NCI-H524 treated with DMSO at 0.1 percent for 48 hours (cell line): ENCODE measurements around the gene MADD.
A peak's percentile ranks its signal among the peaks of the same experiment; 100 is the strongest.
"Not testable (repeated sequence)": the region's sequence is repeated elsewhere in the genome, so short reads cannot be mapped to it uniquely, and the experiment has no call there.

Source experiments
- DNase-seq: peaks from one replicate; lab custom pipeline; 2025; lab: John Stamatoyannopoulos, UW

Gene MADD

GRCh38 chr11:47274495-47275235, 4.7 kb downstream of the MADD start:
- DNase-seq = no peak

GRCh38 chr11:47276923-47277322, 7.0 kb downstream of the MADD start:
- no peak for DNase-seq

- DNase-seq = no peak
Observed at GRCh38 chr11:47278058-47278457, 8.1 kb downstream of the MADD start.

- DNase-seq = no peak
Observed at GRCh38 chr11:47278769-47279168, 8.8 kb downstream of the MADD start.

- DNase-seq = no peak
Observed at GRCh38 chr11:47280099-47280498, 10.2 kb downstream of the MADD start.

- no peak for DNase-seq
Observed at GRCh38 chr11:47280860-47281259, 10.9 kb downstream of the MADD start.

- no peak for DNase-seq
Observed at GRCh38 chr11:47282462-47282861, 12.5 kb downstream of the MADD start.

- DNase-seq = no peak
Observed at GRCh38 chr11:47284151-47284550, 14.2 kb downstream of the MADD start.

- DNase-seq = no peak
Observed at GRCh38 chr11:47285969-47286770, 16.2 kb downstream of the MADD start.

GRCh38 chr11:47288066-47288465, 18.1 kb downstream of the MADD start:
- DNase-seq = no peak

GRCh38 chr11:47289856-47290255, 19.9 kb downstream of the MADD start:
- no peak for DNase-seq

GRCh38 chr11:47295385-47295784, 25.5 kb downstream of the MADD start:
- DNase-seq = no peak

- DNase-seq = no peak
Observed at GRCh38 chr11:47296045-47296444, 26.1 kb downstream of the MADD start.

GRCh38 chr11:47299078-47299477, 29.1 kb downstream of the MADD start:
- DNase-seq = no peak

- no peak for DNase-seq
Observed at GRCh38 chr11:47302853-47303252, 32.9 kb downstream of the MADD start.

GRCh38 chr11:47305734-47306483, 36.0 kb downstream of the MADD start:
- DNase-seq = peak; percentile 86

GRCh38 chr11:47306484-47306844, 36.5 kb downstream of the MADD start:
- peak; percentile 68 for DNase-seq

GRCh38 chr11:47308050-47308823, 38.3 kb downstream of the MADD start:
- DNase-seq = no peak

GRCh38 chr11:47314992-47315391, 45.1 kb downstream of the MADD start:
- DNase-seq = no peak

- DNase-seq = not testable (repeated sequence)
Observed at GRCh38 chr11:47316501-47316900, 46.6 kb downstream of the MADD start.

GRCh38 chr11:47317064-47317828, 47.3 kb downstream of the MADD start:
- no peak for DNase-seq
